Endothelial cell of umbilical vein (primary cell): ENCODE results near the gene SLC23A2.

ENCODE experiments used
- EZH2 ChIP-seq: IDR thresholded peaks from 2 replicates; pipeline ENCODE4 v1.6.1; 2012; ENCODE audit warnings: borderline replicate concordance, low read depth, mild to moderate bottlenecking, moderate library complexity, low read length, inconsistent platforms; ENCODE audit not compliant: severe bottlenecking
- FOS ChIP-seq: IDR thresholded peaks from 2 replicates; pipeline ENCODE4 v1.6.1; 2011; ENCODE audit warnings: mild to moderate bottlenecking, low read length, moderate library complexity, borderline replicate concordance; ENCODE audit not compliant: insufficient read depth
- GATA2 ChIP-seq: IDR thresholded peaks from 2 replicates; pipeline ENCODE4 v1.7.0; 2011; ENCODE audit warnings: low read depth, mild to moderate bottlenecking, moderate library complexity, mixed read lengths, low read length; ENCODE audit not compliant: insufficient read length, insufficient read depth
- JUN ChIP-seq: IDR thresholded peaks from 2 replicates; pipeline ENCODE4 v1.6.1; 2011; ENCODE audit warnings: borderline replicate concordance, low read depth; ENCODE audit not compliant: insufficient read length, insufficient read depth
- MYC ChIP-seq: IDR thresholded peaks from one replicate; pipeline ENCODE4 v1.6.1; 2011; ENCODE audit warnings: mild to moderate bottlenecking, low read depth, low read length
- POLR2A ChIP-seq: IDR thresholded peaks from 2 replicates; pipeline ENCODE4 v1.6.1; 2012; ENCODE audit warnings: low read depth, mild to moderate bottlenecking, control low read depth, low read length
- POLR2AphosphoS5 ChIP-seq: IDR thresholded peaks from 2 replicates; pipeline ENCODE4 v1.6.1; 2012; ENCODE audit warnings: low read depth, mild to moderate bottlenecking, control low read depth, low read length, moderate library complexity; ENCODE audit not compliant: insufficient read depth
- TF ChIP-seq, protein P1 (sequence below), 2 donors: IDR thresholded peaks; 1 replicate in 1 of 2; 2 replicates in 1 of 2; pipeline ENCODE4 v1.5.1; 2011; ENCODE audit warnings: low read length in 2 of 2, mild to moderate bottlenecking in 2 of 2, moderate library complexity in 2 of 2, control low read depth in 1 of 2, inconsistent platforms in 1 of 2, low read depth in 1 of 2; ENCODE audit not compliant: insufficient read depth in 1 of 2; ENCODE audit errors: extremely low read depth in 1 of 2
- TF ChIP-seq, protein P2 (sequence below): IDR thresholded peaks from 2 replicates; pipeline ENCODE4 v1.6.1; 2011; ENCODE audit not compliant: insufficient read depth, insufficient read length

- TF ChIP-seq, protein P1, sequence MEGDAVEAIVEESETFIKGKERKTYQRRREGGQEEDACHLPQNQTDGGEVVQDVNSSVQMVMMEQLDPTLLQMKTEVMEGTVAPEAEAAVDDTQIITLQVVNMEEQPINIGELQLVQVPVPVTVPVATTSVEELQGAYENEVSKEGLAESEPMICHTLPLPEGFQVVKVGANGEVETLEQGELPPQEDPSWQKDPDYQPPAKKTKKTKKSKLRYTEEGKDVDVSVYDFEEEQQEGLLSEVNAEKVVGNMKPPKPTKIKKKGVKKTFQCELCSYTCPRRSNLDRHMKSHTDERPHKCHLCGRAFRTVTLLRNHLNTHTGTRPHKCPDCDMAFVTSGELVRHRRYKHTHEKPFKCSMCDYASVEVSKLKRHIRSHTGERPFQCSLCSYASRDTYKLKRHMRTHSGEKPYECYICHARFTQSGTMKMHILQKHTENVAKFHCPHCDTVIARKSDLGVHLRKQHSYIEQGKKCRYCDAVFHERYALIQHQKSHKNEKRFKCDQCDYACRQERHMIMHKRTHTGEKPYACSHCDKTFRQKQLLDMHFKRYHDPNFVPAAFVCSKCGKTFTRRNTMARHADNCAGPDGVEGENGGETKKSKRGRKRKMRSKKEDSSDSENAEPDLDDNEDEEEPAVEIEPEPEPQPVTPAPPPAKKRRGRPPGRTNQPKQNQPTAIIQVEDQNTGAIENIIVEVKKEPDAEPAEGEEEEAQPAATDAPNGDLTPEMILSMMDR (IDR thresholded peaks at IDR 0.05; ENCODE audit: extremely low read depth in 1 of 2, insufficient read depth in 1 of 2, low read depth in 1 of 2, low read length in 2 of 2) = no peak
- TF ChIP-seq POLR2A = no peak
- no peak for TF ChIP-seq EZH2
- TF ChIP-seq FOS = no peak
- no peak for TF ChIP-seq POLR2AphosphoS5
- TF ChIP-seq MYC = no peak
- TF ChIP-seq, protein P2, sequence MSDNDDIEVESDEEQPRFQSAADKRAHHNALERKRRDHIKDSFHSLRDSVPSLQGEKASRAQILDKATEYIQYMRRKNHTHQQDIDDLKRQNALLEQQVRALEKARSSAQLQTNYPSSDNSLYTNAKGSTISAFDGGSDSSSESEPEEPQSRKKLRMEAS = no peak
- no peak for TF ChIP-seq JUN
- TF ChIP-seq GATA2 = no peak
Measured at GRCh38 chr20:4830259-4830658, 171.1 kb downstream of the SLC23A2 start.
